Measurements from ENCODE around the gene FAM169A.
"Not testable (repeated sequence)": the region's sequence is repeated elsewhere in the genome, so short reads cannot be mapped to it uniquely, and the experiment has no call there.

The FAM169A gene

GRCh38 chr5:74870299-74871067 is 4.3 kb upstream of the FAM169A start:
- no peak for DNase-seq (ENCODE audit: low read depth)

GRCh38 chr5:74869414-74869813 is 3.2 kb upstream of the FAM169A start:
- not testable (repeated sequence) for DNase-seq (ENCODE audit: low read depth)

DNA sequence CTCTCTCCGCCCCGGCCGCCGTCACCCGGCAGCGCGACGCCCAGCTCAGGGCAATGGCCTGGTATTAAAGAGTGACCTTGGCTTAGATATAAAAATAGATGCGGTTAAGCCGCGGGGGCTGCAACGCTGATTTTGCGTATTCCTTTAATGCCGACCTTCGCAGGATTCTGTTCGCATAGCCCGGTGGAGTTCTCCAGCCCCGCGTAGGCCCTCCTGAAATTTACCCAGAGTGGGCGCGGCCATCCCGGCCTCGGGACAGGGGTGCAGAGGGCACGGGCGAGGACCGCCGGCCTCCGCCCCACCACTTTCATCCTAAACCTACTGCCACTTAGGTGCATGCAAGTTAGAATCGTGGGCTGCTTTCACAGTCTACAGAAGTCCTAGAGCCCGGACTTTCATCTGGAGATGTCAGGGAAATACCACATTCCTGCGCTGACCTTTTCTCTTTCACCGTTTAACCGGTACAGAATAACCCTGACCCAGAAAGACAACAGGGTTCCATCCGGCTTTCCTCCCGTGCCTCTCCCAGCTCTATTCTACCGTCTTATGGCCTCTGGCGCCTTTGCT is 492 bp upstream of the FAM169A start:
- no peak for DNase-seq (ENCODE audit: low read depth)

DNA sequence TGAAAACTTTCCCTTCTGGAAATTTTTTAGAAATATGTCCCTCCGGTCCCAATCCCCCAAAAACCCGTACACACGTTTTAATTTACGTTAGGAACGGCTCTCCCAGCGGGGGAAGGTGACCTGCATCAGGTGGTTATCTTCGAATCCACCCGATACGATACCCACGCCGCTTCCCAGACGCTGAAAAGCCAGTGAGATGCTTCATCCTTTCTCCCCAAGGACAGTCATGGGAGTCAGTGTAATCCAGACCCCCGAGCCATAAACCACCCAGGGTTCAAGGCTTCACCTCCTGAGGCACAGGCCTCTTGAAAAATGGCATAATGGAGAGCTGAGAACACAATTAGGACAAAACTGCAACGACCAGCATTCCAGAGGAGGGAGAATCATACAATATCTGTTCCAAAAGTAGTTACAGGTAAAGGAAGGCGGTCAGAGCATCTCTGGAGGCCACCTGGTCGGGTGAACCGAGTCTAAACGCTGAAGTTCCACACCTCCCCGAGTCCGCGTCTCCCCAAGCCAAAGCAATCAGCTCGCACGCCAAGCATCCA is 857 bp downstream of the FAM169A start:
- DNase-seq (ENCODE audit: low read depth), result no peak

DNA sequence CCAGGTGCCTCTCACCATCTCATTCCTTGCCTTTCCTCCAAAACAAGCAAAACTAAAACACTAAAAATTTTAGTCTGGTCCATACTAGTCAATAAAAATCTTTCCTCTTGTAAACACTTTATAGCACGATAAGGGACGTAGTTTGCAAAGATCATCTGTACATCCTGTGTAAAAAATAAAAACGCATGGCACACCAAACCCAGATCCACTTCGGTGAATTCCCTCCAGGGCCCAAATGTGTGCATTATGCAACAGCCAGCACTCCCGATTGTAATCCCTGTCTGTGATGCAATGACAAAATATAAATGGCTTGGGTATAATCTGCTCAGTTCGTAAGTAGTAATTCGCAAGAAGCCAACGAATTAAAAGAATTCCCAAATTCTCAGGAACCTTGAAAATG is 1.4 kb downstream of the FAM169A start:
- DNase-seq (ENCODE audit: low read depth), result no peak

- no peak for DNase-seq (ENCODE audit: low read depth)
Measured at GRCh38 chr5:74863726-74864125, 2.5 kb downstream of the FAM169A start.

- DNase-seq (ENCODE audit: low read depth), result no peak
Measured at GRCh38 chr5:74862221-74862620, 4.0 kb downstream of the FAM169A start.

DNA sequence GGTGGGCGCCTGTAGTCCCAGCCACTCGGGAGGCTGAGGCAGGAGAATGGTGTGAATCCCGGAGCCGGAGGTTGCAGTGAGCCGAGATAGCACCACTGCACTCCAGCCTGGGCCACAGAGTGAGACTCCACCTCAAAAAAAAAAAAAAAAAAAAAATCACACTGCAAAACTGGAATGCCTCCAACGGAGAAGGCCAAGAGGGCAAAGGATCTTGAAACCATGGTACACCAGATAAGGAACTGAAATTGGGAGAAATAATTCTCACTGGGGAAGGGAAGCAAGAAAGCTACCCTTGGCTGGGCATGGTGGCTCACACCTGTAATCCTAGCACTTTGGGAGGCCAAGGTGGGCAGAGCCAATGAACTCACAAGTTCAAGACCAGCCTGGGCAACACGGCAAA is 9.2 kb downstream of the FAM169A start:
- DNase-seq (ENCODE audit: low read depth), result not testable (repeated sequence)

DNA sequence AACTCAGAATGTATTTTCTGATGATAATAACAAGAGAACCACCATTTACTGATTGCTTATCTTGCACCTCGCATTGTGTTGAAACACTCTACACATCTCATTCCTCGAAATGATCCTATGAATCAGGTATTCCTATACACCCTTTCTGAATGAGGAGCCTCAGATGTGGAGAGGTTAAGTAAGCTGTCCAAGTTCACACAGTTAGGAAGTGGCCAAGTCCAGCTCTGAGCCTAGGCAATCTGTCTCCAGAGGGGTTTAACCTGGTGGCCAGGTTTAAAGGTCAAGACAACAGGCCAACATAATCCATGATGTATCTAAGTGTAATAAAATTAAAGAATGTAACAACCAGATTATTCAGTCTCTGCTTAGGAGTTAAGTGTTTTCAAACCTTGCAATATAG is 12.9 kb downstream of the FAM169A start:
- DNase-seq (ENCODE audit: low read depth), result no peak

- DNase-seq (ENCODE audit: low read depth), result no peak
Measured at GRCh38 chr5:74851684-74852353, 14.4 kb downstream of the FAM169A start.

DNA sequence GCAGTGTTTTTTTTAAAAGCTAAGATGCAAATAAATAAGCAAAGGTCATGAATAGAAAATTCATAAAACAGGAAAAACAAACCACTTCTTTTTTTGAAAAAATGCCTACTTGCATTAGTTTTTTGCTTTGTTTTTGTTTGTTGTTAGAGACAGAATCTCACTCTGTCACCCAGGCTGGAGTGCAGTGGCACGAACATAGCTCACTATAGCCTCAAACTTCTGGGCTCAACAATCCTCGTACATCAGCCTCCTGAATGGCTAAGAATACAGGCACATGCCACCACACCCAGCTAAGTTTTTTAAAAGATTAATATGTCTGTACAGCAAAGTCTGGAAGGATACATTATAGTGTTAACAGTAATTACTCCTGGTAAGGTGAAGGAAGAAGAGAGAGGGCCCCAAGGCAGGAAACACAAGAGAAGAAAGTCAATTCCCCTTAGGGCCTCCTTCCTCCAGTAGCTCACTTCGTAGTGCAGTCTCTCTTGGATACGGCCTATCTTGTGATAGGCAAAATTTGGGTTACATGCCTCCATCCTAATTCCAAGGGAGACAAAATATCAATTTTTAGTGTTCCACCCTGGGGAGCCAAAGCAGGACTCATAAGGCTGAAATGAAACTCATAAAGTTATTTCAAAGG is 15.3 kb downstream of the FAM169A start:
- DNase-seq (ENCODE audit: low read depth), result no peak

- DNase-seq (ENCODE audit: low read depth), result no peak
Measured at GRCh38 chr5:74850030-74850429, 16.2 kb downstream of the FAM169A start.

DNA sequence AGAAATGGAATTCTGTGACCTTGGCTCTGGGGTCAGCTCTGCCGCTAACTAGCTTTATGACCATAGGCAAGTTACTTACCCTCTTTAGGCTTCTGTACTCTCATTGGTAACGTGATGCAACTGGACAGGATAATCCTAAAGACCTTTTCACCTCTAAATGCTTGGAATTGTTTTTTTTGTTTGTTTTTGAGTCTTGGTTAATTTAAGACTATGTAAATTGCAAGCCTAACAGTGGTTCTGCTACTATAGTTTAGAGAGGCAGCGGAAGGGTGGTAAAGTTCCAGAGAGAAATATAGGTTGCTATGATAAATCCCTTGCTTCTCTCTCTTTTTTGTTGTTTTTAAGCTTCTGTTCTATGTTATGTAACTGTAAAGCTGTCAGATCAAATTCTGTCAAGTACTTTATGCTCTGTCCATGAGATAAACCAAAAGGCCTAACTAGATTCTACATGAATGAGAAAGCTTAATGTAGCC is 17.6 kb downstream of the FAM169A start:
- DNase-seq (ENCODE audit: low read depth), result no peak

DNA sequence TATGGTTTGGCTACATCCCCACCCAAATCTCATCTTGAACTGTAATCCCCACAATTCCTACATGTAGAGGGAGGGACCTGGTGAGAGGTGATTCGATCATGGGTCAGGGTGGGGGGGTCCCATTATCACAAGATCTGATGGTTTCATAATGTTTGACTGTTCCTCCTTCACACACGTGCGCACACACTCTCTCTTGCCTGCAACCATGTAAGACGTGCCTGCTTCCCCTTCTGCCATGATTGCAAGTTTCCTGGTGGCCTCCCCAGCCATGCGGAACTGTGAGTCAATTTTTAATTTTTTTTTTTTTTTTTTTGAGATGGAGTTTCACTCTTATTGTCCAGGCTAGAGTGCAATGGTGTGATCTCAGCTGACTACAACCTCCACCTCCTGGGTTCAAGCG is 27.0 kb downstream of the FAM169A start:
- no peak for DNase-seq (ENCODE audit: low read depth)

DNA sequence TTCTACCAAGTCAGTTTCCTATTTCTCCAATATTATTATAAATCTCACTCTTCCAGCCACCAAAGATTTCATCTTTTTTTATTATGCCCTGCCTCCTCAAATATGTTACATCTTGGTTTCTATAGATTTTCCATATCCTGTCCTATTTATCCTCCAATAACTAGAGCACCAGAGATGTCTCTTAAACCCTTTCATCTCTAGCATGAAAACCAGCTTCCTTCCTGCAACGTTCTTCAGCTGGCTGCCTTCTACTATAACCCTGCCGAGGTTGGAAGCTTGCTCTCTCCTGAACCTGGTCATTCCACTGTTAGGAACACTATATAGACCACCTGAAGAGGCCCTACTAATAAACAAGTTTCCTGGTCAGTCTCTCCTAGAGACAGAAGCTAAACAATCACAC is 27.9 kb downstream of the FAM169A start:
- no peak for DNase-seq (ENCODE audit: low read depth)

DNA sequence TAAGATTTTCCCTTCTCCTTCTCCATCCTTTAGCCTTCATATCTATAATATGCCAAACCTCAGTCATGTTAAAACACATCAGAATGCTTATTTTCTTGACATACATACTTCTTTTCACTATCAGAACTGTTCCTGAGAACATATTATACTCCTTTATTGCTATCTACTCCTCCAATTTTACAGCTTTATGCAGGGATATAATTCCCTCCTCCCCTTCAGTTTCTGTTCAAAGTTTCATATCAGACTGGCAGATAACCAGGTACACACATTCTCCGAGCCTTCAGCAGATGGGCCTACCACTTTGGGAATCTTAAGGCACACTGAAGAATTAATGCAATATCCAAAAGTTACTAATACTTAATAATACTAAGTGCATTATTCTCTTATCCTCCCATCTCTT is 29.1 kb downstream of the FAM169A start:
- no peak for DNase-seq (ENCODE audit: low read depth)

DNA sequence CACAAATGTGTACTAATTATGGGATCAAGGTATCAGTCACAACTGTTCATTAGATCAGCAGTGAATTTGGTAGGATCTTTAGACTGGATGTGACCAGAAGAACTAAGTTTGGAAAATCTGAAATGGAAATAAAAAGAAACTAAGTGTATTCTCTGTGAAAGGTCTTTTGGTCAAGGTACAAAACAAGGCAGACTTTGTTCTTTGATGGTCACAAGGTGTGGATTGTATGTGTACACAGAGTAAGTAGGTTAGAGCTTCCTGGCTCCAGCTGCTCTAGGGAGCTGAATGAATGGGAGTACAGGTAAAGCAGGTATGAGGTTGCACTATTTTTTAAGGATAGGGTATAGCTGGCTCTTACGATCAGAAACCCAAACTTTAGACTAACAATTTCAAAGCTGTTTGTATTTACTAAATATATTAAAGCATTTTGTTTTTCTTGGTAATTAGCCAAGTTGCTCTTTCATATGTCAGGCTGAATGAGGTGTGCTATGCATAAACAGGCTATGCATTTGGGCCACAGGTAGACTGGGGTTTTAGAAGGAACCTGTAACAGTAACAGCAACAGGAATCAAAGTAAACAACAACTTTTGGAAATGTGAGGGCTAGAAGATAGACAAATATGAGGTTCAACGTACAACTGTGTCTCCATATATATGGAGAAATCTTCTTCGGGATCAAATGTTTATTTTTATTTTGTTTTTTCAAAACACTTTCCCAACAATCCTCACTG is 32.5 kb downstream of the FAM169A start:
- DNase-seq (ENCODE audit: low read depth), result no peak

- DNase-seq (ENCODE audit: low read depth), result no peak
Measured at GRCh38 chr5:74829413-74829812, 36.8 kb downstream of the FAM169A start.

DNA sequence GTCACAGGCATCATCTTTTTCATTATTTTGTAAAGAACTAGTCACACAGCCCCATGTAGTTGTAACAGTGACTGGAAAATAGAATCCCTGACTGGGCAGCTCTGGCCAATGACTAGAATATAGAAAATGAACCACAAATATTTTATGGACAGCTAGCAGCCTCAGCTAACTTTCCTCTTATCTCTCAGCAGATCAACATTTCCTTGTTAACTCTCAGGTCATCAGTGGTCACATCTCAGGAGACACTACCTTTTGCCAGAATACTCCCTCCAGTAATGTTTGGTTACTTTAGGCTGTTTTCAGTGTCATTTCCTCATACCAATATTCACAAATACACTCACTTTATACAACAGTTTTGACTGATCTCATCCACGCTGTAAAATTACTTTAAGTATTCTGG is 43.9 kb downstream of the FAM169A start:
- DNase-seq (ENCODE audit: low read depth), result no peak

GRCh38 chr5:74816875-74817274 is 49.3 kb downstream of the FAM169A start:
- no peak for DNase-seq (ENCODE audit: low read depth)

DNA sequence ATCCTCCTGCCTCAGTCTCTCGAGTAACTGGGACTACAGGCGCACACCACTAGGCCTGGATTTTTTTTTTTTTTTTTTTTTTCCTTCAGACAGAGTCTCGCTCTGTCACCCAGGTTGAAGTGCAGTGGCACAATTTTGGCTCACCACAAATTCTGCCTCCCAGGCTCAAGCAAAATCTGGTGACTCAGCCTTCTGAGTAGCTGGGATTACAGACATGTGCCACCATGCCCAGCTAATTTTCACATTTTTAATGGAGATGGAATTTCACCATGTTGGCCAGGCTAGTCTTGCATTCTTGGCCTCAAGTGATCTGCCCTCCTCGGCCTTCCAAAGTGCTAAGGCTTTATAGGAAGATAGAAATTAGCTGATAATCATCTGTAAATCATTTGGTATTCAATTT is 55.3 kb downstream of the FAM169A start:
- DNase-seq (ENCODE audit: low read depth), result no peak

- no peak for DNase-seq (ENCODE audit: low read depth)
Measured at GRCh38 chr5:74801941-74802340, 64.2 kb downstream of the FAM169A start.

Measured in activated T-helper 9 cell treated with anti-CD3 and anti-CD28 coated beads, Interleukin-2, amount 50 U/mL, for 16 hours (primary cell).